ENCODE results near the gene HSD11B1. TPM values are rescaled to one million over a fixed set of nuclear protein-coding genes. Genes with fewer than 3 reads are reported as not detected.

HSD11B1 gene
- total and polyA plus RNA-seq, 3 donors from 2014 or later = 17.6 to 19.5 (median 18.0) TPM

DNA sequence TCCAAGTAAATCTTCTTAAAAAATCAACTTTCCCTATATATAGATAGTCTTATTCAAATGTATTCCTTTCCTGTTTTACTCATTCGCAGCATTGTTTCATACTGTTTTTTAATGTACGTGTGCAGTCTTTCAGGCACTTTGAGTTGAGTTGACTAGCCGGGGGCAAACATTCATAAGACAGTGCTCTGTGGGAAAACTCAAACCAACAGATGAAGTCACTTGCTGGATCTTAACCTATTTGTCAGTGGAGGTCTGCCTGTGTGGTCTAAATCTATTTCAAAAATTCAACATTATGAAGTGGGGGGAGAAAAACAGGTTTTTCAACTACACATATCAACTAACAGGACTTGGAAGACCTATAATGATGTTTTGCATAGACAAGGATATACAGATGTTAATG is 6.2 kb downstream of the HSD11B1 start:
- DNase-seq = no peak
- H3K4me3 ChIP-seq = no peak overlapping the region
- H3K36me3 ChIP-seq (ENCODE audit: low read depth, missing control alignments) = no peaks in the 10 kb centered on the region
- no peaks in the 10 kb centered on the region for H3K4me1 ChIP-seq
- no peaks in the 10 kb centered on the region for H3K9me3 ChIP-seq
- intact Hi-C loops (cut with DNase I; ENCODE audit: low total_unique reads) = no loop called here
- H3K27ac ChIP-seq = no peak overlapping the region
- no peaks in the 10 kb centered on the region for H3K27me3 ChIP-seq
- TF ChIP-seq CTCF (IDR thresholded peaks at IDR 0.05) (no peak), POLR2A (IDR thresholded peaks at IDR 0.05) (no peak)
- WGBS, 2 donors = 90 to 94% methylated on average over 3 of the region's 3 CpGs

DNA sequence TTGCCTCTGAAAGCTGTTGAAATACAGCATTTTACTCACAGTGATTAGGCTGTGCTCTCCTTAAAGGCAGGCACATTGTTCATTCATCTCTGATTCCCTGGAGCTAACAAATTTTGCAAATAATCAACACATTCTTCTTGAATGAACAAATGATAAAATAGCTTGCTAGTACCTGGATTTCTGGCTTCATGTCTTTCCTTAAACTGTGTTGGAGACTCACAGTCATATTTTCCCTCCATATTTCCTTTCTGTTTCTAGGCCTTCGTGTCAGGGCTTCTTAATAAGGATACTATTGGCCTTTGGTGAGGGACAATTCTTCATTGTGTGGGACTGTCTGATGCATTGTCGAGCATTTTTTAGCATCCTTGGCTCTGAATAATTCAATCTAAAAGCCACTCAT is 9.7 kb downstream of the HSD11B1 start:
- 75 to 76% methylated on average over 2 of the region's 2 CpGs for WGBS, 2 donors
- intact Hi-C loops (cut with DNase I; ENCODE audit: low total_unique reads) = no loop called here
- no peaks in the 10 kb centered on the region for H3K36me3 ChIP-seq (ENCODE audit: low read depth, missing control alignments)
- H3K4me3 ChIP-seq = no peak overlapping the region
- H3K27me3 ChIP-seq = no peaks in the 10 kb centered on the region
- no peaks in the 10 kb centered on the region for H3K4me1 ChIP-seq
- no peaks in the 10 kb centered on the region for H3K9me3 ChIP-seq
- DNase-seq = no peak
- H3K27ac ChIP-seq = no peak overlapping the region
- TF ChIP-seq POLR2A (IDR thresholded peaks at IDR 0.05) (no peak), CTCF (IDR thresholded peaks at IDR 0.05) (no peak)

GRCh38 chr1:209715314-209715713 is 10.7 kb downstream of the HSD11B1 start:
- no peak for TF ChIP-seq POLR2A (IDR thresholded peaks at IDR 0.05)
- no peak for TF ChIP-seq CTCF (IDR thresholded peaks at IDR 0.05)
- H3K4me1 ChIP-seq = peaks cover 4% of the 10 kb centered on the region
- H3K4me3 ChIP-seq = no peak overlapping the region
- no peaks in the 10 kb centered on the region for H3K9me3 ChIP-seq
- intact Hi-C loops (cut with DNase I; ENCODE audit: low total_unique reads) = no loop called here
- DNase-seq = no peak
- H3K27me3 ChIP-seq = no peaks in the 10 kb centered on the region
- no peak overlapping the region for H3K27ac ChIP-seq
- no peaks in the 10 kb centered on the region for H3K36me3 ChIP-seq (ENCODE audit: low read depth, missing control alignments)

DNA sequence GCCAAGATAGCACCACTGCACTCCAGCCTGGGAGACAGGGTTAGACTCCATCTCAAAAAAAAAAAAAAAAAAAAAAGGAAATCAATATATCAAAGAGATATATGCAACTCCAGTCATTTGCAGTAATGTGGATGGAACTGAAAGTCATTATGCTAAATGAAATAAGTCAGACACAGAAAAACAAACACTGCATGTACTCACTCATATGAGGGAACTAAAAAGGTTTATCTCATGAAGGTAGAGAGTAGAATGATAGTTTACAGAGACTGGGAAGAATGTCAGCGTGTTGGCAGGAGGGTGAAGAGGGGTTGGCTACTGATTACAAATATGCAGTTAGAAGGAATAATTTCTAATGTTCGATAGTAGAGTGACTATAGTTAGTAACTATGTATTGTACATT is 13.2 kb downstream of the HSD11B1 start:
- H3K27ac ChIP-seq = no peak overlapping the region
- intact Hi-C loops (cut with DNase I; ENCODE audit: low total_unique reads) = no loop called here
- no peak overlapping the region for H3K4me3 ChIP-seq
- H3K4me1 ChIP-seq = peaks cover 19% of the 10 kb centered on the region
- 73 to 75% methylated on average over 2 of the region's 2 CpGs for WGBS, 2 donors
- DNase-seq = no peak
- H3K9me3 ChIP-seq = no peaks in the 10 kb centered on the region
- no peaks in the 10 kb centered on the region for H3K27me3 ChIP-seq
- TF ChIP-seq POLR2A (IDR thresholded peaks at IDR 0.05) (no peak), CTCF (IDR thresholded peaks at IDR 0.05) (no peak)
- H3K36me3 ChIP-seq (ENCODE audit: low read depth, missing control alignments) = no peaks in the 10 kb centered on the region

DNA sequence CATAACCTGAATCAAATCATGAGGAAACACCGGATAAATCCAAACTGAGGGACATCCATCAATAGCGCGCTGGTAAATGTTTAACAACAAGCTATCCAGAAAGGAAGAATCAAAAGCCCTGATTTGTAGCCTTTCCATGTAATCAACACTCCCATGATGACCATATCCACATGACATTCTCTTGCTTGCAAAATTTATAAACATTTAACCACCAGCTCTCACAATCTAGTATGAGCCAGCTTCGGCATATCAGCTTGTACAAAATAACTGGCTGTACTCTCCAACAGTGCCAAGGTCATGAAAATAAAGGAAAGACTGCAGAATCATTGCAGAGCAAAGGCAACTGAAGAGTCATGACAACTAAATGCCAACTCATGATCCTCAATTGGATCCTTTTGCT is 15.7 kb downstream of the HSD11B1 start:
- H3K36me3 ChIP-seq (ENCODE audit: low read depth, missing control alignments) = no peaks in the 10 kb centered on the region
- WGBS, 2 donors = 49 to 75% methylated on average over 4 of the region's 4 CpGs
- no peak overlapping the region for H3K4me3 ChIP-seq
- H3K4me1 ChIP-seq = peaks cover 19% of the 10 kb centered on the region
- no peaks in the 10 kb centered on the region for H3K9me3 ChIP-seq
- H3K27me3 ChIP-seq = no peaks in the 10 kb centered on the region
- no peak for TF ChIP-seq POLR2A (IDR thresholded peaks at IDR 0.05)
- peak overlapping the region; percentile 79 to 85 for H3K27ac ChIP-seq
- peak; percentile 70 for DNase-seq
- intact Hi-C loops (cut with DNase I; ENCODE audit: low total_unique reads) = no loop called here

Data from testis (tissue), 3 donors.